HepG2 (cell line): Measurements from ENCODE around the gene CEP78. TPM values are rescaled to one million over a fixed set of nuclear protein-coding genes. Genes with fewer than 3 reads are reported as not detected.

Experiments
- ARID2 ChIP-seq: sonication (generic); formaldehyde crosslinking; IDR thresholded peaks from 2 replicates; pipeline ENCODE4 v1.8.1; 2022; ENCODE audit warnings: mild to moderate bottlenecking, missing genetic modification reagents, borderline replicate concordance
- BRD4 ChIP-seq: sonication (generic); formaldehyde crosslinking; IDR thresholded peaks from 2 replicates; pipeline ENCODE4 v1.4.0; 2020; ENCODE audit warnings: missing genetic modification reagents
- DDIT3 ChIP-seq: sonication (generic); formaldehyde crosslinking; IDR thresholded peaks from 2 replicates; pipeline ENCODE4 v1.4.0; 2020; ENCODE audit warnings: mild to moderate bottlenecking, missing genetic modification reagents
- DPF2 ChIP-seq: sonication (generic); formaldehyde crosslinking; IDR thresholded peaks from 2 replicates; pipeline ENCODE4 v1.4.0; 2020; ENCODE audit warnings: mild to moderate bottlenecking, low read depth, missing genetic modification reagents, borderline replicate concordance
- FOSL1 ChIP-seq: sonication (generic); formaldehyde crosslinking; IDR thresholded peaks from 2 replicates; pipeline ENCODE4 v1.9.0; 2021; ENCODE audit warnings: missing genetic modification reagents, borderline replicate concordance
- FOXK2 ChIP-seq: fragments of 450-650 bp; IDR thresholded peaks from 2 replicates; pipeline ENCODE4 v1.6.1; 2016
- FOXP1 ChIP-seq, 2 experiments: fragments of 450-650 bp in 1 of 2; IDR thresholded peaks; 2 replicates each; pipeline ENCODE4 v1.6.1; 2017 to 2018; ENCODE audit warnings: antibody characterized with exemption in 1 of 2
- GABPA ChIP-seq, 2 experiments: IDR thresholded peaks; 2 replicates each; pipeline ENCODE4 v1.6.1; 2011 to 2016; ENCODE audit warnings: low read depth in 2 of 2, low read length in 1 of 2, missing biosample characterization in 1 of 2, missing genetic modification characterization in 1 of 2
- ISX ChIP-seq: sonication (generic); formaldehyde crosslinking; conservative IDR thresholded peaks from 2 replicates; pipeline ENCODE4 v1.5.0; 2020; ENCODE audit warnings: missing genetic modification reagents
- KLF16 ChIP-seq, 2 experiments: sonication (generic) in 1 of 2; formaldehyde crosslinking in 1 of 2; IDR thresholded peaks; 2 replicates each; pipeline versions ENCODE4 v1.6.1 to v1.8.0; 2016 to 2023; ENCODE audit warnings: missing genetic modification reagents in 2 of 2, missing compliant biosample characterization in 1 of 2
- MLX ChIP-seq: IDR thresholded peaks from 2 replicates; pipeline ENCODE4 v1.6.1; 2016
- MXD3 ChIP-seq: IDR thresholded peaks from 2 replicates; pipeline ENCODE4 v1.6.1; 2016; ENCODE audit warnings: mild to moderate bottlenecking, missing biosample characterization, missing genetic modification reagents
- NCOR1 ChIP-seq: fragments of 200-600 bp; sonication (generic); IDR thresholded peaks from 2 replicates; pipeline ENCODE4 v1.7.0; 2017; ENCODE audit warnings: antibody characterized with exemption, low read length, borderline replicate concordance
- YY1 ChIP-seq: IDR thresholded peaks from 2 replicates; pipeline ENCODE4 v1.6.1; 2011; ENCODE audit warnings: low read length, low read depth, moderate library complexity, mild to moderate bottlenecking; ENCODE audit not compliant: insufficient read depth, insufficient replicate concordance
- ZMYM4 ChIP-seq: sonication (generic); formaldehyde crosslinking; IDR thresholded peaks from 2 replicates; pipeline ENCODE4 v1.8.1; 2023; ENCODE audit warnings: mild to moderate bottlenecking, missing genetic modification reagents
- ZNF274 ChIP-seq: sonication (generic); formaldehyde crosslinking; IDR thresholded peaks from 2 replicates; pipeline ENCODE4 v1.5.1; 2020; ENCODE audit warnings: mild to moderate bottlenecking, missing genetic modification reagents
- ZNF350 ChIP-seq: sonication (generic); formaldehyde crosslinking; IDR thresholded peaks from 2 replicates; pipeline ENCODE4 v1.4.0; 2020; ENCODE audit warnings: mild to moderate bottlenecking, low read depth, missing genetic modification reagents, borderline replicate concordance
- ZNF546 ChIP-seq: sonication (generic); formaldehyde crosslinking; conservative IDR thresholded peaks from 2 replicates; pipeline ENCODE4 v1.8.1; 2023; ENCODE audit warnings: mild to moderate bottlenecking, missing genetic modification reagents
- ZNF790 ChIP-seq: sonication (generic); formaldehyde crosslinking; IDR thresholded peaks from 2 replicates; pipeline ENCODE4 v1.8.0; 2022; ENCODE audit warnings: missing genetic modification reagents, mild to moderate bottlenecking, borderline replicate concordance
- polyA plus RNA-seq, 8 experiments: library from polyadenylated mRNA; depleted of rRNA in 3 of 8; stranded (reverse) in 7 of 8; unstranded in 1 of 8; fragments of >200 nt; fragmentation: Illumina TruSeq in 4 of 8; extraction: Trizol in 4 of 8; gene quantifications; 2 replicates each; pipeline versions ENCODE4 v1.2.1 to v1.2.3, GENCODE V29; 2011 to 2016; ENCODE audit warnings: low read depth in 4 of 8, missing spikeins in 1 of 8, mixed read lengths in 1 of 8; ENCODE audit not compliant: insufficient read depth in 1 of 8
- total RNA-seq, 5 experiments: library from RNA; depleted of rRNA; stranded (reverse); fragments of >200 nt; fragmentation: Illumina TruSeq; extraction: Trizol; gene quantifications; 2 replicates each; pipeline ENCODE4 v1.2.3, GENCODE V29; 2016; ENCODE audit warnings: low read depth in 1 of 5
- TF ChIP-seq, protein P1 (sequence below): IDR thresholded peaks from 2 replicates; pipeline ENCODE4 v1.6.1; 2012; ENCODE audit warnings: low read depth, low read length, improper control_type of control experiment
- TF ChIP-seq, protein P2 (sequence below): sonication (generic); formaldehyde crosslinking; IDR thresholded peaks from 2 replicates; pipeline ENCODE4 v1.4.0; 2020; ENCODE audit warnings: mild to moderate bottlenecking, missing genetic modification reagents

The CEP78 gene
- total and polyA plus RNA-seq, 2 of the 13 experiments (the other 11 are each of a cell fraction or from before 2014, with no cell fraction given): 5.1 to 30.8 TPM

DNA sequence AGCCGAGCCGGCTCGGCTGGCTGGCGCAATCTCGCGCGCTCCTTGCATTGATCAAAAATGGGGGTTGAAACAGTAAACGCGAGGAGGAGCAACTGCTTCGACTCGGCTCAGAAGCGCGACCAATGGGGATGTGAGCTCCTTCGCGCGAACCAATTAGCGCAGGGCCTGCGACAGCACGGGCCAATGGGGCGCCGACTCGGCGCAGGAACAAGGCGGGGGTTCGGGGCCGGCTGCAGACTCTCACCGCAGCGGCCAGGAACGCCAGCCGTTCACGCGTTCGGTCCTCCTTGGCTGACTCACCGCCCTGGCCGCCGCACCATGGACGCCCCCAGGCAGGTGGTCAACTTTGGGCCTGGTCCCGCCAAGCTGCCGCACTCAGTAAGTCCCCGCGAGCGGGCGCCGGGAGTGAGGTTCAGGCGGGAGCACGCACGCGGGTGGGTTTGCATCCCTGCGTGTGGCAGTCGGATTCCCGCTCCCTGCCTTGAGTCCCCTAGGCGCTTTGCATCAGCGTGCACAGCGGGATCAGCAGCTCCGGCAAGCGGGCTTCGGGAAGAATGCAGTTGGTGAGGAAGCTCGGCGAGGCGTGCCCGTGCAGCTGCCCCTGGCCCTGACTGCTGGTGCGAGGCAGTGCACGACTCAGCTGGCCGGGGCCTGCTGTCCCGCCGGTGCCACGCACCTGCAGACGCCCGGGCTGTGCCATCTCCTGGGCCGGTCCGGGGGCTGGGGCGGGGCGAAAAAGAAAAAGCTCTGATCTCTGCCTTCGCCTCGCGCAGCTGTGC is 61.2 kb downstream of the CEP78 start, which contains the start of gene PSAT1 (continued):
- TF ChIP-seq MLX: 0 out of 2 replicates have a peak, but pooled peaks have one; percentile 8
- peak; percentile 90 for TF ChIP-seq ZMYM4 (CRISPR knock-in tag)
- TF ChIP-seq KLF16 (CRISPR knock-in tag; IDR thresholded peaks at IDR 0.05): peak in 1 of 2 experiments; percentile 82; a peak in 2 of 4 replicates
- peak; percentile 64; the same call in 1 of the 2 replicates for TF ChIP-seq BRD4
- peak; percentile 31; the same call in 1 of the 2 replicates for TF ChIP-seq NCOR1
- TF ChIP-seq, protein P1, sequence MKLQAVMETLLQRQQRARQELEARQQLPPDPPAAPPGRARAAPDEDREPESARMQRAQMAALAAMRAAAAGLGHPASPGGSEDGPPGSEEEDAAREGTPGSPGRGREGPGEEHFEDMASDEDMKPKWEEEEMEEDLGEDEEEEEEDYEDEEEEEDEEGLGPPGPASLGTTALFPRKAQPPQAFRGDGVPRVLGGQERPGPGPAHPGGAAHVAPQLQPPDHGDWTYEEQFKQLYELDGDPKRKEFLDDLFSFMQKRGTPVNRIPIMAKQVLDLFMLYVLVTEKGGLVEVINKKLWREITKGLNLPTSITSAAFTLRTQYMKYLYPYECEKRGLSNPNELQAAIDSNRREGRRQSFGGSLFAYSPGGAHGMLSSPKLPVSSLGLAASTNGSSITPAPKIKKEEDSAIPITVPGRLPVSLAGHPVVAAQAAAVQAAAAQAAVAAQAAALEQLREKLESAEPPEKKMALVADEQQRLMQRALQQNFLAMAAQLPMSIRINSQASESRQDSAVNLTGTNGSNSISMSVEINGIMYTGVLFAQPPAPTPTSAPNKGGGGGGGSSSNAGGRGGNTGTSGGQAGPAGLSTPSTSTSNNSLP: peak; percentile 61
- no peak for TF ChIP-seq GABPA (IDR thresholded peaks at IDR 0.05; ENCODE audit: low read depth, low read length)
- TF ChIP-seq GABPA (CRISPR knock-in tag; IDR thresholded peaks at IDR 0.05; ENCODE audit: low read depth): peak; percentile 20; the same call in 1 of the 2 replicates
- TF ChIP-seq DDIT3 (CRISPR knock-in tag): no peak
- peak; percentile 51; the same call in 1 of the 2 replicates for TF ChIP-seq ISX (CRISPR knock-in tag)
- TF ChIP-seq MXD3: peak; percentile 91
- peak; percentile 80 for TF ChIP-seq YY1
- TF ChIP-seq, protein P2, sequence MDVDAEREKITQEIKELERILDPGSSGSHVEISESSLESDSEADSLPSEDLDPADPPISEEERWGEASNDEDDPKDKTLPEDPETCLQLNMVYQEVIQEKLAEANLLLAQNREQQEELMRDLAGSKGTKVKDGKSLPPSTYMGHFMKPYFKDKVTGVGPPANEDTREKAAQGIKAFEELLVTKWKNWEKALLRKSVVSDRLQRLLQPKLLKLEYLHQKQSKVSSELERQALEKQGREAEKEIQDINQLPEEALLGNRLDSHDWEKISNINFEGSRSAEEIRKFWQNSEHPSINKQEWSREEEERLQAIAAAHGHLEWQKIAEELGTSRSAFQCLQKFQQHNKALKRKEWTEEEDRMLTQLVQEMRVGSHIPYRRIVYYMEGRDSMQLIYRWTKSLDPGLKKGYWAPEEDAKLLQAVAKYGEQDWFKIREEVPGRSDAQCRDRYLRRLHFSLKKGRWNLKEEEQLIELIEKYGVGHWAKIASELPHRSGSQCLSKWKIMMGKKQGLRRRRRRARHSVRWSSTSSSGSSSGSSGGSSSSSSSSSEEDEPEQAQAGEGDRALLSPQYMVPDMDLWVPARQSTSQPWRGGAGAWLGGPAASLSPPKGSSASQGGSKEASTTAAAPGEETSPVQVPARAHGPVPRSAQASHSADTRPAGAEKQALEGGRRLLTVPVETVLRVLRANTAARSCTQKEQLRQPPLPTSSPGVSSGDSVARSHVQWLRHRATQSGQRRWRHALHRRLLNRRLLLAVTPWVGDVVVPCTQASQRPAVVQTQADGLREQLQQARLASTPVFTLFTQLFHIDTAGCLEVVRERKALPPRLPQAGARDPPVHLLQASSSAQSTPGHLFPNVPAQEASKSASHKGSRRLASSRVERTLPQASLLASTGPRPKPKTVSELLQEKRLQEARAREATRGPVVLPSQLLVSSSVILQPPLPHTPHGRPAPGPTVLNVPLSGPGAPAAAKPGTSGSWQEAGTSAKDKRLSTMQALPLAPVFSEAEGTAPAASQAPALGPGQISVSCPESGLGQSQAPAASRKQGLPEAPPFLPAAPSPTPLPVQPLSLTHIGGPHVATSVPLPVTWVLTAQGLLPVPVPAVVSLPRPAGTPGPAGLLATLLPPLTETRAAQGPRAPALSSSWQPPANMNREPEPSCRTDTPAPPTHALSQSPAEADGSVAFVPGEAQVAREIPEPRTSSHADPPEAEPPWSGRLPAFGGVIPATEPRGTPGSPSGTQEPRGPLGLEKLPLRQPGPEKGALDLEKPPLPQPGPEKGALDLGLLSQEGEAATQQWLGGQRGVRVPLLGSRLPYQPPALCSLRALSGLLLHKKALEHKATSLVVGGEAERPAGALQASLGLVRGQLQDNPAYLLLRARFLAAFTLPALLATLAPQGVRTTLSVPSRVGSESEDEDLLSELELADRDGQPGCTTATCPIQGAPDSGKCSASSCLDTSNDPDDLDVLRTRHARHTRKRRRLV: no peak
- no peak for TF ChIP-seq FOXK2
- peak; percentile 87 for TF ChIP-seq ZNF274 (CRISPR knock-in tag)
- TF ChIP-seq ZNF790 (CRISPR knock-in tag): peak; percentile 88; the same call in 1 of the 2 replicates
- peak; percentile 31; the same call in 1 of the 2 replicates for TF ChIP-seq ZNF350 (CRISPR knock-in tag)
- TF ChIP-seq FOSL1 (CRISPR knock-in tag): peak; percentile 37; the same call in 1 of the 2 replicates
- no peak for TF ChIP-seq FOXP1 (IDR thresholded peaks at IDR 0.05)
- no peak for TF ChIP-seq FOXP1 (CRISPR knock-in tag; IDR thresholded peaks at IDR 0.05)
- no peak for TF ChIP-seq DPF2 (CRISPR knock-in tag)
- peak; percentile 72; the same call in 1 of the 2 replicates for TF ChIP-seq ARID2 (CRISPR knock-in tag)
- TF ChIP-seq ZNF546 (CRISPR knock-in tag): peak; percentile 84
